HFFc6 (cell line): ENCODE measurements around the gene SEMA6A. TPM values are rescaled to one million over a fixed set of nuclear protein-coding genes. Genes with fewer than 3 reads are reported as not detected.

Experiments
- DNase-seq: peaks from one replicate; pipeline ENCODE4 v3.0.0-alpha.2; 2018
- H3K27ac Mint-ChIP-seq: 2 replicates; pipeline ENCODE4 v1.8.0; 2020; ENCODE audit warnings: mild to moderate bottlenecking, mixed read lengths
- H3K27me3 Mint-ChIP-seq: 2 replicates; pipeline ENCODE4 v1.8.0; 2021; ENCODE audit warnings: mild to moderate bottlenecking, moderate library complexity, mixed read lengths; ENCODE audit not compliant: insufficient read depth
- H3K36me3 Mint-ChIP-seq: 2 replicates; pipeline ENCODE4 v1.8.0; 2021; ENCODE audit warnings: low read depth, mixed read lengths
- H3K4me1 Mint-ChIP-seq: 2 replicates; pipeline ENCODE4 v1.8.0; 2020; ENCODE audit warnings: low read depth, mixed read lengths
- H3K4me3 Mint-ChIP-seq: 2 replicates; pipeline ENCODE4 v1.8.0; 2020; ENCODE audit warnings: mild to moderate bottlenecking, moderate library complexity, mixed read lengths
- H3K9me3 Mint-ChIP-seq: 2 replicates; pipeline ENCODE4 v1.8.0; 2020; ENCODE audit warnings: mild to moderate bottlenecking, mixed read lengths
- CTCF ChIP-seq: fragments of 200-600 bp; sonication (generic); IDR thresholded peaks from 2 replicates; pipeline ENCODE4 v1.5.0; 2021; ENCODE audit warnings: antibody characterized with exemption, mild to moderate bottlenecking
- total RNA-seq, 6 experiments: library from RNA; stranded (reverse); fragmentation: NEBNext Ultra II Directional; extraction: Animal tissue kit (Norgen Biotek cat#: 25700); gene quantifications; 2 replicates in 1 of 6; 3 replicates in 5 of 6; pipeline ENCODE4 v1.2.3, GENCODE V29; 2021

The SEMA6A gene
- total RNA-seq, 6 experiments from 2014 or later = 0.20 to 0.76 (median 0.44) TPM

GRCh38 chr5:116506488-116506887 lies 68.1 kb downstream of the SEMA6A start:
- Mint-ChIP-seq H3K27me3 (no peaks in the 10 kb centered on the region; the same call in 1 of the 2 replicates), H3K4me3 (no peak overlapping the region), H3K9me3 (no peaks in the 10 kb centered on the region), H3K27ac (no peak overlapping the region), H3K36me3 (no peaks in the 10 kb centered on the region), H3K4me1 (no peaks in the 10 kb centered on the region)
- TF ChIP-seq CTCF = no peak
- no peak for DNase-seq

GRCh38 chr5:116504593-116505166 lies 69.9 kb downstream of the SEMA6A start:
- H3K4me1 Mint-ChIP-seq = no peaks in the 10 kb centered on the region
- H3K9me3 Mint-ChIP-seq = no peaks in the 10 kb centered on the region
- H3K4me3 Mint-ChIP-seq = no peak overlapping the region
- no peak for DNase-seq
- no peaks in the 10 kb centered on the region; the same call in 1 of the 2 replicates for H3K27me3 Mint-ChIP-seq
- H3K36me3 Mint-ChIP-seq = no peaks in the 10 kb centered on the region
- H3K27ac Mint-ChIP-seq = no peak overlapping the region
- no peak for TF ChIP-seq CTCF

GRCh38 chr5:116502616-116503015 lies 72.0 kb downstream of the SEMA6A start:
- no peak for DNase-seq
- no peaks in the 10 kb centered on the region for H3K27me3 Mint-ChIP-seq
- H3K36me3 Mint-ChIP-seq = no peaks in the 10 kb centered on the region
- no peak overlapping the region for H3K4me3 Mint-ChIP-seq
- H3K9me3 Mint-ChIP-seq = no peaks in the 10 kb centered on the region
- no peaks in the 10 kb centered on the region for H3K4me1 Mint-ChIP-seq
- H3K27ac Mint-ChIP-seq = no peak overlapping the region
- TF ChIP-seq CTCF = no peak

- Mint-ChIP-seq H3K4me1 (no peaks in the 10 kb centered on the region), H3K36me3 (no peaks in the 10 kb centered on the region), H3K27ac (no peak overlapping the region), H3K9me3 (no peaks in the 10 kb centered on the region), H3K4me3 (no peak overlapping the region), H3K27me3 (no peaks in the 10 kb centered on the region)
- no peak for DNase-seq
- no peak for TF ChIP-seq CTCF
Observed at GRCh38 chr5:116502138-116502537, 72.5 kb downstream of the SEMA6A start.

GRCh38 chr5:116498503-116499048 lies 76.0 kb downstream of the SEMA6A start:
- no peak overlapping the region for H3K4me3 Mint-ChIP-seq
- no peak for DNase-seq
- H3K27me3 Mint-ChIP-seq = no peaks in the 10 kb centered on the region; the same call in 1 of the 2 replicates
- no peaks in the 10 kb centered on the region for H3K36me3 Mint-ChIP-seq
- no peaks in the 10 kb centered on the region for H3K9me3 Mint-ChIP-seq
- H3K27ac Mint-ChIP-seq = no peak overlapping the region
- H3K4me1 Mint-ChIP-seq = no peaks in the 10 kb centered on the region
- TF ChIP-seq CTCF = no peak
